C4-2B (cell line): Measurements from ENCODE around the gene KLC1.

Experiments used
- H3K27ac ChIP-seq: fragments of 450-650 bp; 2 replicates; pipeline ENCODE4 v1.5.1; 2017
- ZFX ChIP-seq: fragments of 450-650 bp; IDR thresholded peaks from 2 replicates; pipeline ENCODE4 v1.6.1; 2017
- TF ChIP-seq, protein P1 (sequence below): fragments of 450-650 bp; conservative IDR thresholded peaks from 2 replicates; pipeline ENCODE4 v1.5.1; 2017; ENCODE audit warnings: mild to moderate bottlenecking

Gene KLC1

DNA sequence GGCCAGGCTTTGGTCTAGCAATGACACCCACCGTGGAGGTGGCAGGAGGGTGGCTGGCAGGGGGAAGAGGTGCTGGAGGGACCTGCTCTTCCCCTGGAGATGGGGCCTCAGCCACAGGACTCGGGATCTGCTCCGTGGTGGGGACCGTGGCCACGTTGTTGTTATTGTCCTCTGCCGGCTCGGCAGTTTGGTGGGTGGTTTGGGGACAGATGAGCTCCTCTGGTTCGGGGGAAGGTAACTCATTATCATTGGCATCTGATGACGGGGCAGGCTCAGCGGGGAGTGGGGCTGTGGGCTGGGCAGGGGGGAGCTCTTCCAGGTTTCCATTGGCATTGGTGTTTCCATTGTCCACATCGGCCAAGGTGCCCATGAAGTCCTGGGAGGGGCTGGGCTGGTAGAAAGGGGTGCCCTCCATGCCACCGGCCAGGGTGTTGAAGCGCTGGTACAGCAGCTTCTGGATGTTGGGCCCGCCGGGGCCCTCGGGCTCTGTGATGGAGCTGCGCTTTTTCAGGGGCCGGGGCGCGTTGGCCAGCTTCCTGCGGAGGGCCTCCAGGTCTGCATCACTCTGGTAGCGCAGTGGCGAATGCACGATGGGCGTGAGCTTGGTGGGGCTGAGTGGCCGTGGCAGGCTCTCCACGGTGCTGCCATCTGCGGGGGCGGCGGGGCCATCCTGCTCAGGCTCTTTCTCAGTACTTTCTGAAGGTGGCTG lies 110.9 kb downstream of the KLC1 start:
- H3K27ac ChIP-seq = no peak overlapping the region
- no peak for TF ChIP-seq ZFX
- TF ChIP-seq, protein P1, sequence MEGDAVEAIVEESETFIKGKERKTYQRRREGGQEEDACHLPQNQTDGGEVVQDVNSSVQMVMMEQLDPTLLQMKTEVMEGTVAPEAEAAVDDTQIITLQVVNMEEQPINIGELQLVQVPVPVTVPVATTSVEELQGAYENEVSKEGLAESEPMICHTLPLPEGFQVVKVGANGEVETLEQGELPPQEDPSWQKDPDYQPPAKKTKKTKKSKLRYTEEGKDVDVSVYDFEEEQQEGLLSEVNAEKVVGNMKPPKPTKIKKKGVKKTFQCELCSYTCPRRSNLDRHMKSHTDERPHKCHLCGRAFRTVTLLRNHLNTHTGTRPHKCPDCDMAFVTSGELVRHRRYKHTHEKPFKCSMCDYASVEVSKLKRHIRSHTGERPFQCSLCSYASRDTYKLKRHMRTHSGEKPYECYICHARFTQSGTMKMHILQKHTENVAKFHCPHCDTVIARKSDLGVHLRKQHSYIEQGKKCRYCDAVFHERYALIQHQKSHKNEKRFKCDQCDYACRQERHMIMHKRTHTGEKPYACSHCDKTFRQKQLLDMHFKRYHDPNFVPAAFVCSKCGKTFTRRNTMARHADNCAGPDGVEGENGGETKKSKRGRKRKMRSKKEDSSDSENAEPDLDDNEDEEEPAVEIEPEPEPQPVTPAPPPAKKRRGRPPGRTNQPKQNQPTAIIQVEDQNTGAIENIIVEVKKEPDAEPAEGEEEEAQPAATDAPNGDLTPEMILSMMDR = no peak

DNA sequence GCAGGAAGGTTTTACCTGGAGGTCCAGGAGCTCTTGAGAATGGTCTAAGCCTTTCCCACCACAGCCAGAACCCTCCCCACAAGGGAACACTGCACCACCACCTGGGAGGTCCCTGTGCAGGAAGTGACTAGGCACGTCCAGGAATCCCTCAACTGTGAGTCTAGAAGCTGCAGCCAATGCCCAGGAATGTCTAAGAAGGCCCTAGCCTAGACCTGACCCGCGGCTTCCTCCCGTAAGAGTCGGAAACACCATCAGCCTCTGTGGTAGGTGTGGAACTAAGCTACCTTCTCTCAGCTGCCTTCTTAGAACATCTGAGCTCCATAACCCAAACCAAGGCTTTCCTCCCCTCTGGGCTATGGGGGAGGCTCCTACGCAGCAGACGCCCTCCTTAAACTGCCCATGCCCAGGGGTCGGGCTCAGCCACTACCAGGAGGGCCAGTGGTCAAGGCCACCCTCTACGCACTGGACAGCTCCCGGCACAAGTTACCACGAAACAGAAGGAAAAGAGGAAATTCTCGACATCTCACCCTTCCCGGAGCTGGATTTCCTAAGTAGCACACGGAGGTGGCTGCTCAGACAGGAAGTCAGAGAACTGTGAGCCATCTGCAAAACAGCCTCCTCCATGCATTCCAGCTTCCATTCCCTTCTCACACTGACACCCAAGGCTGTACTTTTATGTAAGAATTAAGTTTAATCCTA lies 112.1 kb downstream of the KLC1 start:
- H3K27ac ChIP-seq = no peak overlapping the region
- TF ChIP-seq ZFX = no peak

DNA sequence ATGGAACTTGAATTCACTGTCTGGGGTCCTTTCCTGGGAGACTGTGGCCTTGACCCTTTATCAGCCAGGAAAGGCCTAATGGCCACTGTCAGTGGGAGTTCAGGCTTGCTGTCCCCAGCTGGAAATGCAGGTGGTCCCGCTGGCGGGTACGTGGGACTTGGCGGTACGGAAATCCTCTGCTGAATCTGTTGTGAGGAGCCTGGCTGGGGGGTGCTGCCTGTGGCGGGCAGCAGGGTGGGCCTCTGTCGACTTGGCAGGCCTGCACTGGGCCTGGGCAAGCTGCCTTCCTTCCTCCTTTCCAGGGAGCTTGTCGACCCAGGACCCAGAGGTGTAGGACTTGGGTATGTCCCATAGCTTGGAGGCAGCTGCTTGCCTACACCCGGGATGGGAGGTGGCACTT lies 112.9 kb downstream of the KLC1 start:
- TF ChIP-seq, protein P1 = no peak
- no peak for TF ChIP-seq ZFX
- no peak overlapping the region for H3K27ac ChIP-seq

DNA sequence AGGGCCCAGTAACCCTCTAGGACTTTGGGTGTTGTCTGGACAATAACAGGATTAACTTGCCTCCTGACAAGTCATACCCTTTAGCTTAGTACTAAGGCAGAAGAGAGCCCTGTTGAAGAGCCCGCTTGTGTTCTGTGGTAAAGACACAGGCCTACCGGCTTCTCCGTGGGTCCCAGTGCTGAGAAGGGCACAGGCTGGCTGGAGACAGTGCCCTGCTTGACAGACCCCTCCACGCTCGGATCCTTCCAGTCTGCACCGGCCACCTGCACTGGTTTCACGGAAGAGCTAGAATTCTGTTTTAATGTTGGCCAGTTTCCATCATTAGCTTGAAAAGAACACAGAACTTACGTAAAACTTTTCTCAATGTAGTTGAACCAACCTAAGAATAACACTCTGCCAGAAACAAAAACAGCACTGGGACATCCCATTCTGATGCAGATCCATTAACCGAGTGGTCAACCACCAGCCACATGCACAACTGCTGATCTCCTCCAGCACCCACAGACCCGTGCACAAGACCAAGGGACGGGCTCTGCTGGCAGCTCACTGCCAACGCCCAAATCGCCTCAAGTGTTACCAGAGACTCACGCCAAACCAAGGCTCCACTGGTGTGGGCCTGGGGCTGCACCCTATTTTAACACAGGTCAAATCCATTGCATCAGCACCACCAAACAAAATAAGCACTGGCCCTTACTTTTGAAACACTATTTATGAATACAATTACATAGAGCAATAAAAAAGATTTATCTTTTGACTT lies 113.7 kb downstream of the KLC1 start:
- H3K27ac ChIP-seq = no peak overlapping the region
- no peak for TF ChIP-seq ZFX
- TF ChIP-seq, protein P1 = no peak

DNA sequence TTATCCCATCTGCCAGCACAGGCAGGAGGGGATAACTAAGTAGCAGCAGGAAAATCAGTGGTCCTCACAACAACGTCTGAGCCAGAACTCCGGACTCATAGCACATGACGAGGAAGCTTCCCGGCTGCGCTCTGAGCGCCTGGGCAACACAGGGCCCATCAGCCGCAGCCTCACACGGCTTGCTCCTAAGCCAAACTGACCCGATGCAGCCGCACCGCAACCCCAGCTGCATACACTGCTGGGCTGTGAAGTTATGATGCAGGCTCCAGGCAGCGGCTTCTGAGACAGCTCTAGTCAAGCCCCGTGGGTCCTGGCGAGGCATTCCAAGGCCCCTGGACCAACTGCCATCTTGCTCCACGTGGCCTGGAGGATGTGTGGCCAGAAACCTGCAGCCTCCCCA lies 114.7 kb downstream of the KLC1 start:
- TF ChIP-seq, protein P1 = no peak
- TF ChIP-seq ZFX = no peak
- H3K27ac ChIP-seq = no peak overlapping the region

DNA sequence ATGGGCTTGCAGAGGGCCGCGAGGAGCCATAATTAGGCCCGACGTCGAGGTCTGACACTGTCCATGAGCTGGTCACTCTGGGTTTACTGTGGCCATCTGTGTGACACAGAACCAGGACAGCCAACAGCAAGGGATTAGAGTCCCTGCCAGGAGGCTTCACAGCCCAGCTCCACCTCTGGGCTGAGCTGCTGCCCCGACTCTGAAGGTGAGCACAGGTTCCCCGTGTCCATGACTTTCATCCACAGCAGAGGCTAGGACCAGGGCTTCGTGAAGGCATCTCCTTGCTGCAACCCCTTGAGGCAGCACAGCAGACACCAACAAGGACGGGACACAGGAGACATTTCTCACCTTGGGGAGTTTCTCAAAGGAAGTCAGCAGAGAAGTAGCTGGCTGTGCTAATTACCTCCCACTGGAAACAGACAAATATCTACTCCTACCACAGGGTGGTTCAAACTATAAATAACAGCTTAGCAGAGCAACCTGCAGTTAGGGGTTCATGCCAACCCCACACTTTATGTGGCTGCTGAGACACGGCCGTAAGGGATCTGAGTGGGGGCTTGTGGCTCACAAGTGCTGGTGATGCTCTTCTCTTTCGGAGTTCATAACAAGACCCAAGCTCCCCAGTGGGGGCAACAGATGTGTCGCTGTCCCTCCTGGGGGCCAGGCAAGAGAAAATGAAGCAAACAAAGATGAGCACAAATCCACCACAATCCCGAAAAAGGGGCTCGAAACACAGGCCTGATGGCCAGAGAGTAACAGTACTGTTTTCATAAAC lies 115.8 kb downstream of the KLC1 start:
- TF ChIP-seq, protein P1 = no peak
- no peak for TF ChIP-seq ZFX

DNA sequence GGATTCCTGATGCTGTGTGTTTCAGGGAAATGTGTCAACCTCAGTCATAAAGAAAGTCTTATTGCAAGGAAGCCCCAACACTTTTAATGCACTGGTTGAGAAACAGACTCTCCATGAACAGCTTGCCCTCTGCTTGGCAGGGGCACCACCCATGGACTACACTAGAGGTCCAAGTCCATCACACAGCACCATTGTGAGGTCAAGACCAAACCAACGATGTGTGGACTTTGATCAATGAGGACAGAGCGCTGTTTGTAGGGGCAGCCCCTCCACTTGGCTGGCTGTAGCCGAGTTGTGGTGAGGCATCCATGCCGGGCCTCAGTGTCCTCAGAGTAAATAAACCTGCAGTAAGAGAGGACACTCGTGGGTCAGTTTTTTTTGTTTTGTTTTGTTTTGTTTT lies 116.4 kb downstream of the KLC1 start:
- TF ChIP-seq ZFX = no peak
- TF ChIP-seq, protein P1 = no peak
- no peak overlapping the region for H3K27ac ChIP-seq

More for the DNA sequence above, 115.8 kb downstream of the KLC1 start:
- no peak overlapping the region for H3K27ac ChIP-seq
